ENCODE results near the gene ERBB2.
"Not testable (repeated sequence)": the region's sequence is repeated elsewhere in the genome, so short reads cannot be mapped to it uniquely, and the experiment has no call there.

Gene ERBB2

GRCh38 chr17:39756380-39757079 lies 56.7 kb downstream of the ERBB2 start:
- Histone ChIP-seq H3K27me3 (ENCODE audit: insufficient read depth, low read length) (peaks cover 39% of the 10 kb centered on the region), H3K27ac (ENCODE audit: low read length) (no peak overlapping the region), H3K4me3 (ENCODE audit: low read length) (no peak overlapping the region), H3K9me3 (ENCODE audit: insufficient read depth, low read depth, low read length) (no peaks in the 10 kb centered on the region), H3K9ac (ENCODE audit: low read depth, low read length) (no peak overlapping the region), H3K4me1 (ENCODE audit: insufficient read depth, low read length) (peaks cover 16% of the 10 kb centered on the region), H3K36me3 (ENCODE audit: insufficient read depth, low read depth, low read length) (no peaks in the 10 kb centered on the region)

- no peak overlapping the region for H3K27ac ChIP-seq (ENCODE audit: low read length)
- no peaks in the 10 kb centered on the region for H3K36me3 ChIP-seq (ENCODE audit: insufficient read depth, low read depth, low read length)
- H3K9me3 ChIP-seq (ENCODE audit: insufficient read depth, low read depth, low read length), result no peaks in the 10 kb centered on the region
- no peak overlapping the region for H3K4me3 ChIP-seq (ENCODE audit: low read length)
- peaks cover 14% of the 10 kb centered on the region for H3K4me1 ChIP-seq (ENCODE audit: insufficient read depth, low read length)
- no peak overlapping the region for H3K9ac ChIP-seq (ENCODE audit: low read depth, low read length)
- peaks cover 39% of the 10 kb centered on the region for H3K27me3 ChIP-seq (ENCODE audit: insufficient read depth, low read length)
Observed at GRCh38 chr17:39757176-39757662, 57.4 kb downstream of the ERBB2 start.

- Histone ChIP-seq H3K36me3 (ENCODE audit: insufficient read depth, low read depth, low read length) (no peaks in the 10 kb centered on the region), H3K27me3 (ENCODE audit: insufficient read depth, low read length) (peaks cover 34% of the 10 kb centered on the region), H3K27ac (ENCODE audit: low read length) (no peak overlapping the region), H3K4me1 (ENCODE audit: insufficient read depth, low read length) (peaks cover 13% of the 10 kb centered on the region), H3K9ac (ENCODE audit: low read depth, low read length) (no peak overlapping the region), H3K9me3 (ENCODE audit: insufficient read depth, low read depth, low read length) (no peaks in the 10 kb centered on the region), H3K4me3 (ENCODE audit: low read length) (no peak overlapping the region)
Observed at GRCh38 chr17:39757931-39758873, 58.3 kb downstream of the ERBB2 start.

GRCh38 chr17:39759204-39759603 lies 59.3 kb downstream of the ERBB2 start:
- H3K27me3 ChIP-seq (ENCODE audit: insufficient read depth, low read length), result peaks cover 28% of the 10 kb centered on the region
- no peaks in the 10 kb centered on the region for H3K36me3 ChIP-seq (ENCODE audit: insufficient read depth, low read depth, low read length)
- H3K4me1 ChIP-seq (ENCODE audit: insufficient read depth, low read length), result peaks cover 13% of the 10 kb centered on the region
- H3K4me3 ChIP-seq (ENCODE audit: low read length), result no peak overlapping the region
- no peaks in the 10 kb centered on the region for H3K9me3 ChIP-seq (ENCODE audit: insufficient read depth, low read depth, low read length)
- H3K9ac ChIP-seq (ENCODE audit: low read depth, low read length), result no peak overlapping the region
- H3K27ac ChIP-seq (ENCODE audit: low read length), result no peak overlapping the region

- H3K4me1 ChIP-seq (ENCODE audit: insufficient read depth, low read length), result no peaks in the 10 kb centered on the region
- H3K9ac ChIP-seq (ENCODE audit: low read depth, low read length), result no peak overlapping the region
- no peak overlapping the region for H3K27ac ChIP-seq (ENCODE audit: low read length)
- H3K9me3 ChIP-seq (ENCODE audit: insufficient read depth, low read depth, low read length), result no peaks in the 10 kb centered on the region
- peaks cover 7% of the 10 kb centered on the region; the same call in 1 of the 2 replicates for H3K27me3 ChIP-seq (ENCODE audit: insufficient read depth, low read length)
- no peak overlapping the region for H3K4me3 ChIP-seq (ENCODE audit: low read length)
- no peaks in the 10 kb centered on the region for H3K36me3 ChIP-seq (ENCODE audit: insufficient read depth, low read depth, low read length)
Observed at GRCh38 chr17:39761861-39762496, 62.1 kb downstream of the ERBB2 start.

- Histone ChIP-seq H3K4me1 (ENCODE audit: insufficient read depth, low read length) (no peaks in the 10 kb centered on the region), H3K4me3 (ENCODE audit: low read length) (no peak overlapping the region), H3K27ac (ENCODE audit: low read length) (no peak overlapping the region)
Observed at GRCh38 chr17:39763051-39763820, 63.4 kb downstream of the ERBB2 start.

GRCh38 chr17:39764171-39764570 lies 64.3 kb downstream of the ERBB2 start:
- not testable (repeated sequence) for H3K4me3 ChIP-seq (ENCODE audit: low read length); H3K9ac ChIP-seq (ENCODE audit: low read depth, low read length); H3K9me3 ChIP-seq (ENCODE audit: insufficient read depth, low read depth, low read length); H3K4me1 ChIP-seq (ENCODE audit: insufficient read depth, low read length); H3K27ac ChIP-seq (ENCODE audit: low read length); H3K27me3 ChIP-seq (ENCODE audit: insufficient read depth, low read length); H3K36me3 ChIP-seq (ENCODE audit: insufficient read depth, low read depth, low read length)

More at GRCh38 chr17:39763051-39763820, 63.4 kb downstream of the ERBB2 start:
- H3K9ac ChIP-seq (ENCODE audit: low read depth, low read length), result no peak overlapping the region
- no peaks in the 10 kb centered on the region for H3K36me3 ChIP-seq (ENCODE audit: insufficient read depth, low read depth, low read length)
- H3K9me3 ChIP-seq (ENCODE audit: insufficient read depth, low read depth, low read length), result no peaks in the 10 kb centered on the region
- no peaks in the 10 kb centered on the region for H3K27me3 ChIP-seq (ENCODE audit: insufficient read depth, low read length)

- Histone ChIP-seq H3K4me3 (ENCODE audit: low read length) (no peak overlapping the region), H3K36me3 (ENCODE audit: insufficient read depth, low read depth, low read length) (no peaks in the 10 kb centered on the region), H3K9me3 (ENCODE audit: insufficient read depth, low read depth, low read length) (no peaks in the 10 kb centered on the region), H3K27me3 (ENCODE audit: insufficient read depth, low read length) (no peaks in the 10 kb centered on the region), H3K27ac (ENCODE audit: low read length) (no peak overlapping the region), H3K9ac (ENCODE audit: low read depth, low read length) (no peak overlapping the region), H3K4me1 (ENCODE audit: insufficient read depth, low read length) (no peaks in the 10 kb centered on the region)
Observed at GRCh38 chr17:39765175-39765574, 65.3 kb downstream of the ERBB2 start.

- Histone ChIP-seq H3K36me3 (ENCODE audit: insufficient read depth, low read depth, low read length) (no peaks in the 10 kb centered on the region), H3K27ac (ENCODE audit: low read length) (no peak overlapping the region), H3K9me3 (ENCODE audit: insufficient read depth, low read depth, low read length) (no peaks in the 10 kb centered on the region), H3K4me1 (ENCODE audit: insufficient read depth, low read length) (no peaks in the 10 kb centered on the region), H3K9ac (ENCODE audit: low read depth, low read length) (no peak overlapping the region), H3K27me3 (ENCODE audit: insufficient read depth, low read length) (no peaks in the 10 kb centered on the region), H3K4me3 (ENCODE audit: low read length) (no peak overlapping the region)
Observed at GRCh38 chr17:39765766-39766165, 65.9 kb downstream of the ERBB2 start.

GRCh38 chr17:39767147-39767546 lies 67.3 kb downstream of the ERBB2 start:
- Histone ChIP-seq H3K9ac (ENCODE audit: low read depth, low read length) (no peak overlapping the region), H3K27ac (ENCODE audit: low read length) (no peak overlapping the region), H3K4me1 (ENCODE audit: insufficient read depth, low read length) (no peaks in the 10 kb centered on the region), H3K27me3 (ENCODE audit: insufficient read depth, low read length) (no peaks in the 10 kb centered on the region), H3K4me3 (ENCODE audit: low read length) (no peak overlapping the region), H3K9me3 (ENCODE audit: insufficient read depth, low read depth, low read length) (no peaks in the 10 kb centered on the region), H3K36me3 (ENCODE audit: insufficient read depth, low read depth, low read length) (no peaks in the 10 kb centered on the region)

- H3K4me1 ChIP-seq (ENCODE audit: insufficient read depth, low read length), result no peaks in the 10 kb centered on the region
- no peak overlapping the region for H3K27ac ChIP-seq (ENCODE audit: low read length)
- no peaks in the 10 kb centered on the region for H3K36me3 ChIP-seq (ENCODE audit: insufficient read depth, low read depth, low read length)
- no peak overlapping the region for H3K9ac ChIP-seq (ENCODE audit: low read depth, low read length)
- no peaks in the 10 kb centered on the region for H3K9me3 ChIP-seq (ENCODE audit: insufficient read depth, low read depth, low read length)
- H3K27me3 ChIP-seq (ENCODE audit: insufficient read depth, low read length), result no peaks in the 10 kb centered on the region
- H3K4me3 ChIP-seq (ENCODE audit: low read length), result no peak overlapping the region
Observed at GRCh38 chr17:39769974-39770587, 70.2 kb downstream of the ERBB2 start.

Measured in iPS-20b (cell line).